Head of caudate nucleus (tissue), 42 donors: ENCODE data around the gene PECR.

Experiments used
- DNase-seq, 42 donors: peaks; one replicate each; pipeline versions ENCODE4 v3.0.0 to v3.0.0-alpha.2; 2020 to 2021; ENCODE audit warnings: mixed read lengths in 7 of 42
- intact Hi-C: fragments of 100-400 bp; cut with DNase I; formaldehyde crosslinking; loops from one replicate; pipeline ENCODE4 v1.15.0; 2022

PECR gene

GRCh38 chr2:216081487-216082116 is at the start of gene PECR, which contains the start of gene TMEM169:
PECR (minus strand) TSS chr2:216081809; CDS start chr2:216081741, 68 bp downstream.
TMEM169 (plus strand) TSS chr2:216081919; CDS start chr2:216095964, 14,045 bp downstream.
- intact Hi-C loops = loop anchor here (2.0 kb wide), 1 partner anchor 27 kb away; the partner anchor contains the start of gene XRCC5
- DNase-seq = peak; percentile 73 to 94 (median 88)

GRCh38 chr2:216130346-216130971 is 48.9 kb upstream of the PECR start:
- intact Hi-C loops = no loop called here

GRCh38 chr2:216126943-216127342 is 45.3 kb upstream of the PECR start:
- intact Hi-C loops = no loop called here

More at GRCh38 chr2:216130346-216130971, 48.9 kb upstream of the PECR start:
- no peak for DNase-seq

GRCh38 chr2:216121255-216121654 is 39.6 kb upstream of the PECR start:
- no peak for DNase-seq
- intact Hi-C loops = no loop called here

More at GRCh38 chr2:216126943-216127342, 45.3 kb upstream of the PECR start:
- no peak for DNase-seq

GRCh38 chr2:216119986-216120385 is 38.4 kb upstream of the PECR start:
- no peak for DNase-seq
- intact Hi-C loops = loop anchor here (10.0 kb wide), 1 partner anchor 295 kb away; the partner anchor contains the start of gene SMARCAL1

- peak in 1 of 42 donors; percentile 37 for DNase-seq
- intact Hi-C loops = loop anchor here (10.0 kb wide), 1 partner anchor 296 kb away; the partner anchor contains the start of gene SMARCAL1
Observed at GRCh38 chr2:216119146-216119545, 37.5 kb upstream of the PECR start.

- no peak for DNase-seq
- intact Hi-C loops = loop anchor here (10.0 kb wide), 1 partner anchor 296 kb away; the partner anchor contains the start of gene SMARCAL1
Observed at GRCh38 chr2:216118474-216118873, 36.9 kb upstream of the PECR start.

- intact Hi-C loops = loop anchor here (10.0 kb wide), 1 partner anchor 297 kb away; the partner anchor contains the start of gene SMARCAL1
Observed at GRCh38 chr2:216117561-216118340, 36.1 kb upstream of the PECR start.

GRCh38 chr2:216116418-216116817 is 34.8 kb upstream of the PECR start:
- DNase-seq = no peak
- intact Hi-C loops = loop anchor here (10.0 kb wide), 1 partner anchor 298 kb away; the partner anchor contains the start of gene SMARCAL1

More at GRCh38 chr2:216117561-216118340, 36.1 kb upstream of the PECR start:
- no peak for DNase-seq

GRCh38 chr2:216114714-216115531 is 33.3 kb upstream of the PECR start:
- intact Hi-C loops = loop anchor here (10.0 kb wide), 1 partner anchor 300 kb away; the partner anchor contains the start of gene SMARCAL1
- peak; percentile 85 to 99 (median 95) for DNase-seq

- DNase-seq = peak in 5 of 42 donors; percentile 10 to 37 (median 17)
- intact Hi-C loops = loop anchor here (10.0 kb wide), 1 partner anchor 300 kb away; the partner anchor contains the start of gene SMARCAL1
Observed at GRCh38 chr2:216114382-216114713, 32.7 kb upstream of the PECR start.

GRCh38 chr2:216113572-216113971 is 32.0 kb upstream of the PECR start:
- intact Hi-C loops = loop anchor here (10.0 kb wide), 1 partner anchor 301 kb away; the partner anchor contains the start of gene SMARCAL1
- DNase-seq = no peak

GRCh38 chr2:216112926-216113325 is 31.3 kb upstream of the PECR start:
- intact Hi-C loops = loop anchor here (10.0 kb wide), 1 partner anchor 302 kb away; the partner anchor contains the start of gene SMARCAL1
- DNase-seq = no peak

GRCh38 chr2:216111122-216111521 is 29.5 kb upstream of the PECR start:
- DNase-seq = no peak
- intact Hi-C loops = loop anchor here (10.0 kb wide), 1 partner anchor 304 kb away; the partner anchor contains the start of gene SMARCAL1

GRCh38 chr2:216110620-216111019 is 29.0 kb upstream of the PECR start:
- DNase-seq = no peak
- intact Hi-C loops = loop anchor here (10.0 kb wide), 1 partner anchor 304 kb away; the partner anchor contains the start of gene SMARCAL1

- DNase-seq = no peak
- intact Hi-C loops = loop anchor here (2.0 to 10.0 kb wide), 2 partner anchors 29 to 305 kb away; partner anchors contain the start of genes PECR, SMARCAL1 and TMEM169
Observed at GRCh38 chr2:216109962-216110614, 28.5 kb upstream of the PECR start.
